ENCODE results near the gene UBA1.

UBA1 gene

DNA sequence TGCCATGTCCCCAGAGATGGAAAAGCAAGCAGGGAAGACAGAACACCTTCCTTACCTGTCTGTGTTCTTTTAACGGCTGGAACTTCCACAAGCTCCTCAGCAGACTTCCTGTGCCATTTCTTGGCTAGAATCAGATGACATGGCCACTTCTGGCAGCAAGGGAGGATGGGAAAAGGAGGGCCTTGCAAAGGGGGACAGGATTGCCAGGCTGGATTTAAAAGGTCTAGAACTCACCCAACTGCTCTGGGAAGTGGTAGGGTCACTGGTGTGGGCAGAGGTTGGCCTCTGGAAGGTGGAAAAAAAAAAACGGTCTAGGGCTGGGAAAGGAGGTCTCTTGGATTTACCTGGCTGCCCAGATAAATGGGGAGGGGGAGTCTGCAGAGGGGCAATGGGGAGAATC is 37.5 kb downstream of the UBA1 start:
- DNase-seq (ENCODE audit: low spot score): no peak
- in situ Hi-C loops (cut with MboI; ENCODE audit: low sequenced_read_pairs, unreplicated experiment): no loop called here
- no peak for TF ChIP-seq CTCF (IDR thresholded peaks at IDR 0.05; ENCODE audit: borderline replicate concordance, control extremely low read depth, extremely low read depth, insufficient read depth, missing control alignments)

DNA sequence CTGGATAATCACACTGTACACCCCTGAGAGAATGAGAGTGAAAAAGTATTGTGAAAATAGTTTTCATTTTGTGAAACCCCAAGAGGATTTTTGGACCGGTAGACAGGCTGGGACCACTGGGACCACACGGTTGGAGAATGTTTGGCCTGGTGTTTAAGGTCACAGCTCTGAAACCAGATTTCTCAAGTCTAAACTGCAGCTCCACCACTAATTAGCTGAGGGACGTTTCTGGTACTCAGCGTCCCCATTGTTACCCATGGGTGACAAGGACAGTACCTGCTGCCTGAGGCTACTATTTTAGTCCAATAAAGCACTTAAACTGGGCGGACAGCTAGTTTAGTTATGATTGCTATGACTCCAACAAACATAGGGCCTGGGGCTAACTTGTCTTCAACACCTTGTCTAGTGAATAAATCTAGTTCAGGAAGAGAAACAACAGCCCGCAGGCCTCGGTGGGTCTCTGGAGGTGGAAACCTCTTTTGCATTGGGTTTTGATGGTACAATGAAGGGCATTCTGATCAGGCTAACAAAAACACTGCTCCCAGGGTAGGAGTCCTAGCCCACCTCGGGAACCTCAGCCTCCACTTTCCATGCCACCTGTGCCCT is 38.7 kb downstream of the UBA1 start:
- no peak for DNase-seq (ENCODE audit: low spot score)
- in situ Hi-C loops (cut with MboI; ENCODE audit: low sequenced_read_pairs, unreplicated experiment): no loop called here
- TF ChIP-seq CTCF (IDR thresholded peaks at IDR 0.05; ENCODE audit: borderline replicate concordance, control extremely low read depth, extremely low read depth, insufficient read depth, missing control alignments): no peak

DNA sequence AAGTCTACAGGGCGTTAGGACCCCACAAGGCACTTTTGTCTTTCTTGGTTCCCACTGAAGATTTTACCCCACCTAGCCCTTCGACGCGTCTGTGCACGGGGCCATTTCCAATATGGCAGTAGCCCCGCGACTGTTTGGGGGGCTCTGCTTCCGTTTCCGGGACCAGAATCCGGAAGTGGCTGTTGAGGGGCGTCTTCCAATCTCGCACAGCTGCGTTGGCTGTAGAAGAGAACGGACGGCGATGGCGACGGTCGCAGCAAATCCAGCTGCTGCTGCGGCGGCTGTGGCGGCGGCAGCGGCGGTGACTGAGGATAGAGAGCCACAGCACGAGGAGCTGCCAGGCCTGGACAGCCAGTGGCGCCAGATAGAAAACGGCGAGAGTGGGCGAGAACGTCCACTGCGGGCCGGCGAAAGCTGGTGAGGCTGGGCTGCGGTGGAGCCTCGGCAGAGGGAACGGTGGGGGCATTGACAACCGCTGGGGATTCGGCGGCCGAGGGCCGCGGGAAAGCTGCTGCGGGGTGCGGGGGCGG is 39.2 kb downstream of the UBA1 start, which contains the start of gene USP11:
USP11 (plus strand) TSS at position 207 of the 530 bp plus-strand sequence; CDS start at position 242, 35 bp downstream.
- no peak for TF ChIP-seq CTCF (IDR thresholded peaks at IDR 0.05; ENCODE audit: borderline replicate concordance, control extremely low read depth, extremely low read depth, insufficient read depth, missing control alignments)
- in situ Hi-C loops (cut with MboI; ENCODE audit: low sequenced_read_pairs, unreplicated experiment): no loop called here
- DNase-seq (ENCODE audit: low spot score): peak; percentile 62

GRCh38 chrX:47233333-47234113 is 39.9 kb downstream of the UBA1 start:
- in situ Hi-C loops (cut with MboI; ENCODE audit: low sequenced_read_pairs, unreplicated experiment): no loop called here
- peak; percentile 87 for DNase-seq (ENCODE audit: low spot score)
- TF ChIP-seq CTCF (IDR thresholded peaks at IDR 0.05; ENCODE audit: borderline replicate concordance, control extremely low read depth, extremely low read depth, insufficient read depth, missing control alignments): no peak

GRCh38 chrX:47234583-47234982 is 41.0 kb downstream of the UBA1 start:
- DNase-seq (ENCODE audit: low spot score): no peak
- in situ Hi-C loops (cut with MboI; ENCODE audit: low sequenced_read_pairs, unreplicated experiment): no loop called here
- TF ChIP-seq CTCF (IDR thresholded peaks at IDR 0.05; ENCODE audit: borderline replicate concordance, control extremely low read depth, extremely low read depth, insufficient read depth, missing control alignments): no peak

DNA sequence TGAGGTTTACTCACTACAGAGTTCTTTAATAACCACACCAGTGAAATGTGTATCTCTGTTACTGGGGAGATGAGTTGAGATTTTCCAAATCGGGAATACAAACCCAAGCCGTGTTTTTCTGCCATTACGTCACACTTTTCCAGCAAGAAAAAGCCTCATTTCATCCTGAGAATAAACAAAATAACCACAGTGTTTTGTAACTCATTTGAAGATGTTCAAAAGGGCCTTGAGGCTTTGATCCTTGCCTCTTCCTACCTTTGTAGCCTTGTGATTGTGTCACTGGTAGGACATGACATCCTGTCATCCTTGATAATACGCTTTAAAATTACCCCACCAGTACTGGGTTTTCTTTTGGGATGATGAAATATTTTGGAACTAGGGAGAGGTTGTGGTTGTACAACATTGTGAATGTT is 42.1 kb downstream of the UBA1 start:
- in situ Hi-C loops (cut with MboI; ENCODE audit: low sequenced_read_pairs, unreplicated experiment): no loop called here
- no peak for DNase-seq (ENCODE audit: low spot score)
- TF ChIP-seq CTCF (IDR thresholded peaks at IDR 0.05; ENCODE audit: borderline replicate concordance, control extremely low read depth, extremely low read depth, insufficient read depth, missing control alignments): no peak

All from GM13976 (cell line).